PC-9 (cell line): ENCODE data around the gene GPR52. TPM values are rescaled to one million over a fixed set of nuclear protein-coding genes. Genes with fewer than 3 reads are reported as not detected.

Experiments
- BruUV-seq: library from RNA; stranded (reverse); fragments of 400-500 nt; replicated peaks from 2 replicates; lab custom pipeline; 2021; lab: Mats Ljungman, UMichigan
- CTCF ChIA-PET: fragments of 300-600 bp; sonication (Branson Sonifier 250); formaldehyde crosslinking; loops from one replicate; lab custom pipeline; 2022; ENCODE audit warnings: antibody characterized with exemption; lab: Charles Lee
- POLR2A ChIA-PET: fragments of 300-600 bp; sonication (Branson Sonifier 250); formaldehyde crosslinking; loops from one replicate; lab custom pipeline; 2022; ENCODE audit warnings: antibody characterized with exemption; ENCODE audit not compliant: unreplicated experiment; lab: Charles Lee
- DNase-seq, 2 experiments: peaks; one replicate each; pipeline versions ENCODE4 v3.0.0 to v3.0.0-alpha.2; 2015 to 2022; ENCODE audit warnings: mixed read lengths in 1 of 2
- H2AFZ ChIP-seq: fragments of 200-600 bp; sonication (generic); 2 replicates; pipeline ENCODE4 v1.8.1; 2017; ENCODE audit warnings: antibody characterized with exemption
- H3F3A ChIP-seq: fragments of 200-600 bp; sonication (generic); 2 replicates; pipeline ENCODE4 v1.8.1; 2017; ENCODE audit warnings: antibody characterized with exemption, mild to moderate bottlenecking, low read depth; ENCODE audit not compliant: insufficient read depth
- H3K27ac ChIP-seq: fragments of 200-600 bp; sonication (generic); 2 replicates; pipeline ENCODE4 v1.6.1; 2016; ENCODE audit warnings: mixed run types
- H3K27me3 ChIP-seq: fragments of 200-600 bp; sonication (generic); 2 replicates; pipeline ENCODE4 v1.6.1; 2016; ENCODE audit warnings: low read depth, mixed run types; ENCODE audit not compliant: insufficient read depth
- H3K36me3 ChIP-seq: fragments of 200-600 bp; sonication (generic); 2 replicates; pipeline ENCODE4 v1.6.1; 2016; ENCODE audit warnings: low read depth, mixed run types
- H3K4me1 ChIP-seq: fragments of 200-600 bp; sonication (generic); replicated peaks from 2 replicates; pipeline ENCODE4 v1.6.1; 2016; ENCODE audit warnings: mixed run types; ENCODE audit not compliant: insufficient read depth
- H3K4me2 ChIP-seq: fragments of 200-600 bp; sonication (generic); 2 replicates; pipeline ENCODE4 v1.6.1; 2017; ENCODE audit warnings: mixed run types
- H3K4me3 ChIP-seq: fragments of 200-600 bp; sonication (generic); 2 replicates; pipeline ENCODE4 v1.6.1; 2016; ENCODE audit warnings: mixed run types
- H3K79me2 ChIP-seq: fragments of 200-600 bp; sonication (generic); 2 replicates; pipeline ENCODE4 v1.6.1; 2017; ENCODE audit warnings: low read depth, mixed run types
- H3K9me2 ChIP-seq: fragments of 200-600 bp; sonication (generic); 2 replicates; pipeline ENCODE4 v1.8.1; 2017; ENCODE audit warnings: mild to moderate bottlenecking; ENCODE audit not compliant: insufficient read depth
- H3K9me3 ChIP-seq: fragments of 200-600 bp; sonication (generic); 2 replicates; pipeline ENCODE4 v1.8.1; 2016; ENCODE audit warnings: low read depth; ENCODE audit not compliant: insufficient read depth
- H4K20me1 ChIP-seq: fragments of 200-600 bp; sonication (generic); 2 replicates; pipeline ENCODE4 v1.8.1; 2017; ENCODE audit not compliant: insufficient read depth
- EZH2 ChIP-seq: fragments of 200-600 bp; sonication (generic); IDR thresholded peaks from 2 replicates; pipeline ENCODE4 v1.8.0; 2017; ENCODE audit warnings: antibody characterized with exemption, low read depth
- intact Hi-C: fragments of 100-400 bp; cut with micrococcal nuclease; formaldehyde crosslinking; loops from one replicate; pipeline ENCODE4 v1.10.0; 2022; ENCODE audit not compliant: unreplicated experiment
- total RNA-seq: library from RNA; stranded (reverse); gene quantifications from 2 replicates; pipeline ENCODE4 v1.2.3, GENCODE V29; 2021
- TF ChIP-seq, protein P1 (sequence below): fragments of 200-600 bp; sonication (generic); conservative IDR thresholded peaks from 2 replicates; pipeline ENCODE4 v1.6.1; 2017; ENCODE audit warnings: mixed run types, antibody characterized with exemption, mild to moderate bottlenecking, moderate library complexity

The GPR52 gene
- total RNA-seq, 1 experiment from 2014 or later = 0.55 TPM

DNA sequence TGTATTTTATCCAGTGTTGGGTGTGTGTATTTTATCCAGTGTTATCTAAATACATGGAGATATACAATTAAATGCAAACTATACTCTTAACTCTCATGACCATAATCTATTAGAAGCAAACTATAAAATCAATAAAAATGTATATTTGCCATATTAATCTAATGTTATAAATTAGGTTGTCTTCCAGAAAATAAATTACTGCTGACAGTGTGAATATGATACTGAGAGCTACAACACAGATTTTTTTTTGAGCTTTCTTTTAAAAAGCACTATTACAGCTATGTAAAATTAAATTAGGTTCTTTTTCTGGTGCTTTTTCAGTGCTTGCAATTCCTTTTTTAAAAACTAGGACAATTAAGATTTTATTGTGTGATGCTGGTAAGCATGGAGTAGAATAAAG is 19.0 kb upstream of the GPR52 start:
- H3K9me2 ChIP-seq = no peaks in the 10 kb centered on the region
- H3K4me3 ChIP-seq = no peak overlapping the region
- no peaks in the 10 kb centered on the region; the same call in 1 of the 2 replicates for H3F3A ChIP-seq
- no peaks in the 10 kb centered on the region for H3K27me3 ChIP-seq
- H2AFZ ChIP-seq = no peak overlapping the region
- H3K27ac ChIP-seq = no peak overlapping the region
- H3K36me3 ChIP-seq = no peaks in the 10 kb centered on the region
- H3K4me2 ChIP-seq = no peak overlapping the region
- no peaks in the 10 kb centered on the region for H3K9me3 ChIP-seq
- H3K4me1 ChIP-seq = no peaks in the 10 kb centered on the region
- TF ChIP-seq, protein P1, sequence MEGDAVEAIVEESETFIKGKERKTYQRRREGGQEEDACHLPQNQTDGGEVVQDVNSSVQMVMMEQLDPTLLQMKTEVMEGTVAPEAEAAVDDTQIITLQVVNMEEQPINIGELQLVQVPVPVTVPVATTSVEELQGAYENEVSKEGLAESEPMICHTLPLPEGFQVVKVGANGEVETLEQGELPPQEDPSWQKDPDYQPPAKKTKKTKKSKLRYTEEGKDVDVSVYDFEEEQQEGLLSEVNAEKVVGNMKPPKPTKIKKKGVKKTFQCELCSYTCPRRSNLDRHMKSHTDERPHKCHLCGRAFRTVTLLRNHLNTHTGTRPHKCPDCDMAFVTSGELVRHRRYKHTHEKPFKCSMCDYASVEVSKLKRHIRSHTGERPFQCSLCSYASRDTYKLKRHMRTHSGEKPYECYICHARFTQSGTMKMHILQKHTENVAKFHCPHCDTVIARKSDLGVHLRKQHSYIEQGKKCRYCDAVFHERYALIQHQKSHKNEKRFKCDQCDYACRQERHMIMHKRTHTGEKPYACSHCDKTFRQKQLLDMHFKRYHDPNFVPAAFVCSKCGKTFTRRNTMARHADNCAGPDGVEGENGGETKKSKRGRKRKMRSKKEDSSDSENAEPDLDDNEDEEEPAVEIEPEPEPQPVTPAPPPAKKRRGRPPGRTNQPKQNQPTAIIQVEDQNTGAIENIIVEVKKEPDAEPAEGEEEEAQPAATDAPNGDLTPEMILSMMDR = no peak
- TF ChIP-seq EZH2 = no peak
- intact Hi-C loops = no loop called here
- BruUV-seq = no TSS peak
- POLR2A ChIA-PET = no interaction called here
- H3K79me2 ChIP-seq = no peaks in the 10 kb centered on the region
- no peak for DNase-seq
- no peaks in the 10 kb centered on the region for H4K20me1 ChIP-seq
- CTCF ChIA-PET = no interaction called here

DNA sequence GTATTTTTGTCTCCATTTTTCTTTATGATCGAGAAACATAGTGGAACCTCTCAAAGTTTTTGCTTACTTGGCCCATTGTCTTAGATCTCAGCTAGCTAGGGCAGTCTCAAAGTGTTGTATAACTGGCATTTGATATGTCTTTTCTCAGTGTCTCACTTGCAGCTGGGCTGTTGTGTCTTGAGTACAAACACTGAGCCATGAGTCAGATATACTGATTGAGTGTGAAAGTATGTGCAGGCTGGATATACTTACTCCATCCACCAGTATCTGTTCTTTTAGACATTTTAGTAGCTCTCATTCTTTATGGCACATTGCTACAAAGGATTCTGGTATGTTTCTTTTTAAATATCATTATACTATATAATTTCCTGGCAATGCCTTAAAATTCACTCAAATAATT is 14.3 kb upstream of the GPR52 start:
- H3K27ac ChIP-seq = no peak overlapping the region
- H3K9me3 ChIP-seq = no peaks in the 10 kb centered on the region
- H3K79me2 ChIP-seq = no peaks in the 10 kb centered on the region
- ChIA-PET CTCF (no interaction called here), POLR2A (no interaction called here)
- no peak overlapping the region for H3K4me2 ChIP-seq
- no TSS peak for BruUV-seq
- intact Hi-C loops = no loop called here
- H3K4me1 ChIP-seq = no peaks in the 10 kb centered on the region
- no peak overlapping the region for H3K4me3 ChIP-seq
- no peaks in the 10 kb centered on the region for H4K20me1 ChIP-seq
- DNase-seq = no peak
- H2AFZ ChIP-seq = no peak overlapping the region
- H3K9me2 ChIP-seq = no peaks in the 10 kb centered on the region
- H3K36me3 ChIP-seq = no peaks in the 10 kb centered on the region
- no peaks in the 10 kb centered on the region for H3F3A ChIP-seq
- H3K27me3 ChIP-seq = no peaks in the 10 kb centered on the region
- TF ChIP-seq, protein P1 = no peak
- TF ChIP-seq EZH2 = no peak

DNA sequence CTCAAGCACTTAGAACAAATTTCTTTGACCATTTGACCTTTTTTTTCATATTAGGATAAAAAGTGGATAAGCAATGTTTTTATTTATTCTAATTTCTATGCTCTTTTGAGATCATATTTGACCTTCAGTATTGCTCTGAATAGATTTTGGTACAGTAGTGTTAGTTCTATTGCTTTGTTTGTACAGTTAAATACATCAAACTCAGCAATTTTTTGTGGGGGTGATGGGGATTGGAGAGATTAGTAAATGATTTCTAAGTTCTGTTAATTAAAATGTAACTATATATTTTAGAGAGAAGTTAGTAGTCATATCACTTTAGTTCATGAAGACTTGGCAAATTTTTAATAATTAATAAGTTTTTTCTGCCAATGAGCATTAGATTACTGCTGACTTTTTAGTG is 2.4 kb upstream of the GPR52 start:
- H2AFZ ChIP-seq = no peak overlapping the region
- no peaks in the 10 kb centered on the region for H3K79me2 ChIP-seq
- no peaks in the 10 kb centered on the region for H3F3A ChIP-seq
- intact Hi-C loops = no loop called here
- H3K9me3 ChIP-seq = no peaks in the 10 kb centered on the region
- ChIA-PET POLR2A (no interaction called here), CTCF (no interaction called here)
- H3K9me2 ChIP-seq = no peaks in the 10 kb centered on the region
- H3K4me3 ChIP-seq = no peak overlapping the region
- no peaks in the 10 kb centered on the region for H3K4me1 ChIP-seq
- H3K4me2 ChIP-seq = no peak overlapping the region
- no peak overlapping the region for H3K27ac ChIP-seq
- DNase-seq = no peak
- H4K20me1 ChIP-seq = no peaks in the 10 kb centered on the region
- TF ChIP-seq EZH2 = no peak
- TF ChIP-seq, protein P1 = no peak
- BruUV-seq = no TSS peak
- no peaks in the 10 kb centered on the region for H3K27me3 ChIP-seq
- no peaks in the 10 kb centered on the region for H3K36me3 ChIP-seq
